Measurements from ENCODE around the gene YIPF2. TPM values are rescaled to one million over a fixed set of nuclear protein-coding genes. Genes with fewer than 3 reads are reported as not detected.

YIPF2 gene
- total and polyA plus RNA-seq, 10 of the 15 experiments (the other 5 are each of a cell fraction or from before 2014, with no cell fraction given) = 0.92 to 38.9 (median 17.6) TPM

GRCh38 chr19:10872546-10873107 lies 55.8 kb downstream of the YIPF2 start (continued):
- TF ChIP-seq, protein P1, sequence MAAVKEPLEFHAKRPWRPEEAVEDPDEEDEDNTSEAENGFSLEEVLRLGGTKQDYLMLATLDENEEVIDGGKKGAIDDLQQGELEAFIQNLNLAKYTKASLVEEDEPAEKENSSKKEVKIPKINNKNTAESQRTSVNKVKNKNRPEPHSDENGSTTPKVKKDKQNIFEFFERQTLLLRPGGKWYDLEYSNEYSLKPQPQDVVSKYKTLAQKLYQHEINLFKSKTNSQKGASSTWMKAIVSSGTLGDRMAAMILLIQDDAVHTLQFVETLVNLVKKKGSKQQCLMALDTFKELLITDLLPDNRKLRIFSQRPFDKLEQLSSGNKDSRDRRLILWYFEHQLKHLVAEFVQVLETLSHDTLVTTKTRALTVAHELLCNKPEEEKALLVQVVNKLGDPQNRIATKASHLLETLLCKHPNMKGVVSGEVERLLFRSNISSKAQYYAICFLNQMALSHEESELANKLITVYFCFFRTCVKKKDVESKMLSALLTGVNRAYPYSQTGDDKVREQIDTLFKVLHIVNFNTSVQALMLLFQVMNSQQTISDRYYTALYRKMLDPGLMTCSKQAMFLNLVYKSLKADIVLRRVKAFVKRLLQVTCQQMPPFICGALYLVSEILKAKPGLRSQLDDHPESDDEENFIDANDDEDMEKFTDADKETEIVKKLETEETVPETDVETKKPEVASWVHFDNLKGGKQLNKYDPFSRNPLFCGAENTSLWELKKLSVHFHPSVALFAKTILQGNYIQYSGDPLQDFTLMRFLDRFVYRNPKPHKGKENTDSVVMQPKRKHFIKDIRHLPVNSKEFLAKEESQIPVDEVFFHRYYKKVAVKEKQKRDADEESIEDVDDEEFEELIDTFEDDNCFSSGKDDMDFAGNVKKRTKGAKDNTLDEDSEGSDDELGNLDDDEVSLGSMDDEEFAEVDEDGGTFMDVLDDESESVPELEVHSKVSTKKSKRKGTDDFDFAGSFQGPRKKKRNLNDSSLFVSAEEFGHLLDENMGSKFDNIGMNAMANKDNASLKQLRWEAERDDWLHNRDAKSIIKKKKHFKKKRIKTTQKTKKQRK (IDR thresholded peaks at IDR 0.05; ENCODE audit: low read depth, low read length) = no peak
- TF ChIP-seq ZSCAN29 (IDR thresholded peaks at IDR 0.05) = no peak
- TF ChIP-seq SMARCA5 (IDR thresholded peaks at IDR 0.05) = 0 out of 2 replicates have a peak, but pooled peaks have one; percentile 5
- no peak for TF ChIP-seq MLLT1 (IDR thresholded peaks at IDR 0.05)
- TF ChIP-seq USF2 (IDR thresholded peaks at IDR 0.05; ENCODE audit: borderline replicate concordance, low read depth, low read length) = no peak
- no peak for TF ChIP-seq SREBF2 (IDR thresholded peaks at IDR 0.05; ENCODE audit: low read length)
- peak; percentile 53 for TF ChIP-seq MEF2B (IDR thresholded peaks at IDR 0.05; ENCODE audit: partially characterized antibody, poor library complexity, severe bottlenecking)
- TF ChIP-seq, protein P2, sequence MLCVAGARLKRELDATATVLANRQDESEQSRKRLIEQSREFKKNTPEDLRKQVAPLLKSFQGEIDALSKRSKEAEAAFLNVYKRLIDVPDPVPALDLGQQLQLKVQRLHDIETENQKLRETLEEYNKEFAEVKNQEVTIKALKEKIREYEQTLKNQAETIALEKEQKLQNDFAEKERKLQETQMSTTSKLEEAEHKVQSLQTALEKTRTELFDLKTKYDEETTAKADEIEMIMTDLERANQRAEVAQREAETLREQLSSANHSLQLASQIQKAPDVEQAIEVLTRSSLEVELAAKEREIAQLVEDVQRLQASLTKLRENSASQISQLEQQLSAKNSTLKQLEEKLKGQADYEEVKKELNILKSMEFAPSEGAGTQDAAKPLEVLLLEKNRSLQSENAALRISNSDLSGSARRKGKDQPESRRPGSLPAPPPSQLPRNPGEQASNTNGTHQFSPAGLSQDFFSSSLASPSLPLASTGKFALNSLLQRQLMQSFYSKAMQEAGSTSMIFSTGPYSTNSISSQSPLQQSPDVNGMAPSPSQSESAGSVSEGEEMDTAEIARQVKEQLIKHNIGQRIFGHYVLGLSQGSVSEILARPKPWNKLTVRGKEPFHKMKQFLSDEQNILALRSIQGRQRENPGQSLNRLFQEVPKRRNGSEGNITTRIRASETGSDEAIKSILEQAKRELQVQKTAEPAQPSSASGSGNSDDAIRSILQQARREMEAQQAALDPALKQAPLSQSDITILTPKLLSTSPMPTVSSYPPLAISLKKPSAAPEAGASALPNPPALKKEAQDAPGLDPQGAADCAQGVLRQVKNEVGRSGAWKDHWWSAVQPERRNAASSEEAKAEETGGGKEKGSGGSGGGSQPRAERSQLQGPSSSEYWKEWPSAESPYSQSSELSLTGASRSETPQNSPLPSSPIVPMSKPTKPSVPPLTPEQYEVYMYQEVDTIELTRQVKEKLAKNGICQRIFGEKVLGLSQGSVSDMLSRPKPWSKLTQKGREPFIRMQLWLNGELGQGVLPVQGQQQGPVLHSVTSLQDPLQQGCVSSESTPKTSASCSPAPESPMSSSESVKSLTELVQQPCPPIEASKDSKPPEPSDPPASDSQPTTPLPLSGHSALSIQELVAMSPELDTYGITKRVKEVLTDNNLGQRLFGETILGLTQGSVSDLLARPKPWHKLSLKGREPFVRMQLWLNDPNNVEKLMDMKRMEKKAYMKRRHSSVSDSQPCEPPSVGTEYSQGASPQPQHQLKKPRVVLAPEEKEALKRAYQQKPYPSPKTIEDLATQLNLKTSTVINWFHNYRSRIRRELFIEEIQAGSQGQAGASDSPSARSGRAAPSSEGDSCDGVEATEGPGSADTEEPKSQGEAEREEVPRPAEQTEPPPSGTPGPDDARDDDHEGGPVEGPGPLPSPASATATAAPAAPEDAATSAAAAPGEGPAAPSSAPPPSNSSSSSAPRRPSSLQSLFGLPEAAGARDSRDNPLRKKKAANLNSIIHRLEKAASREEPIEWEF (IDR thresholded peaks at IDR 0.05; ENCODE audit: insufficient replicate concordance, low read depth, low read length) = no peak
- TF ChIP-seq ESRRA (IDR thresholded peaks at IDR 0.05; ENCODE audit: low read length) = no peak
- TF ChIP-seq YY1 (IDR thresholded peaks at IDR 0.05; ENCODE audit: low read depth, low read length) = peak; percentile 25; the same call in 1 of the 2 replicates
- no peak for TF ChIP-seq ETV6 (conservative IDR thresholded peaks at IDR 0.05 in 1 of 2, IDR thresholded peaks at IDR 0.05 in 1 of 2; ENCODE audit: borderline replicate concordance in 1 of 2, low read depth in 1 of 2)
- no peak for TF ChIP-seq CTCF (IDR thresholded peaks at IDR 0.05 in 2 of 3, conservative IDR thresholded peaks at IDR 0.05 in 1 of 3; ENCODE audit: control insufficient read depth in 2 of 3, extremely low read depth in 1 of 3, insufficient read depth in 1 of 3, low read depth in 3 of 3, low read length in 3 of 3)
- TF ChIP-seq CREM (IDR thresholded peaks at IDR 0.05; ENCODE audit: low read depth) = no peak
- TF ChIP-seq NBN (IDR thresholded peaks at IDR 0.05) = peak; percentile 20; the same call in 1 of the 2 replicates
- TF ChIP-seq PML (IDR thresholded peaks at IDR 0.05; ENCODE audit: low read length) = 0 out of 2 replicates have a peak, but pooled peaks have one; percentile 34
- no peak for TF ChIP-seq SMAD1 (IDR thresholded peaks at IDR 0.05; ENCODE audit: low read depth, partially characterized antibody)
- TF ChIP-seq TCF12 (IDR thresholded peaks at IDR 0.05; ENCODE audit: low read depth, low read length) = no peak
